ENCODE data around the gene NDUFB5. TPM values are rescaled to one million over a fixed set of nuclear protein-coding genes. Genes with fewer than 3 reads are reported as not detected.

Gene NDUFB5
- total and polyA plus RNA-seq, 10 of the 15 experiments (the other 5 are each of a cell fraction or from before 2014, with no cell fraction given), result 82.0 to 320 (median 126) TPM

DNA sequence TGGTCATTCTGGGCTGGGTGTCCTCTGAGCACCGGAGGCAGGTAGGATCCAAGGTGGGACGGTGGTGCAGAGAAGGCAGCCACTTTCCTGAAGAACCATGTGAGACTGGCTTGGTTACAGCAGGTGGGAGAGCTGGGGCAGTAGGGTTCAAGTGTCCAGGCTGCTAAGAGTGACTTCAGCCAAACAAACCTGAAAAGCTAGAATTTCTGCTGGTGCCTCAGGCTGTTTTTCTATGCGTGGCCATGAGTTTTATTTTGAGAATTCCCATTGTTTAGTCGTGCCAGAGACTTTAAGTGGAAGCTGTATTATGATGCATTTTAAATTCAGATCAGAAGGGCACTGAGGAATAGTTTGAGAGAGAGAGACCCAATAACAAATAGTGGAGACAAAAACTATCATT, 68.3 kb downstream of the NDUFB5 start (continued):
- TF ChIP-seq, protein P1, sequence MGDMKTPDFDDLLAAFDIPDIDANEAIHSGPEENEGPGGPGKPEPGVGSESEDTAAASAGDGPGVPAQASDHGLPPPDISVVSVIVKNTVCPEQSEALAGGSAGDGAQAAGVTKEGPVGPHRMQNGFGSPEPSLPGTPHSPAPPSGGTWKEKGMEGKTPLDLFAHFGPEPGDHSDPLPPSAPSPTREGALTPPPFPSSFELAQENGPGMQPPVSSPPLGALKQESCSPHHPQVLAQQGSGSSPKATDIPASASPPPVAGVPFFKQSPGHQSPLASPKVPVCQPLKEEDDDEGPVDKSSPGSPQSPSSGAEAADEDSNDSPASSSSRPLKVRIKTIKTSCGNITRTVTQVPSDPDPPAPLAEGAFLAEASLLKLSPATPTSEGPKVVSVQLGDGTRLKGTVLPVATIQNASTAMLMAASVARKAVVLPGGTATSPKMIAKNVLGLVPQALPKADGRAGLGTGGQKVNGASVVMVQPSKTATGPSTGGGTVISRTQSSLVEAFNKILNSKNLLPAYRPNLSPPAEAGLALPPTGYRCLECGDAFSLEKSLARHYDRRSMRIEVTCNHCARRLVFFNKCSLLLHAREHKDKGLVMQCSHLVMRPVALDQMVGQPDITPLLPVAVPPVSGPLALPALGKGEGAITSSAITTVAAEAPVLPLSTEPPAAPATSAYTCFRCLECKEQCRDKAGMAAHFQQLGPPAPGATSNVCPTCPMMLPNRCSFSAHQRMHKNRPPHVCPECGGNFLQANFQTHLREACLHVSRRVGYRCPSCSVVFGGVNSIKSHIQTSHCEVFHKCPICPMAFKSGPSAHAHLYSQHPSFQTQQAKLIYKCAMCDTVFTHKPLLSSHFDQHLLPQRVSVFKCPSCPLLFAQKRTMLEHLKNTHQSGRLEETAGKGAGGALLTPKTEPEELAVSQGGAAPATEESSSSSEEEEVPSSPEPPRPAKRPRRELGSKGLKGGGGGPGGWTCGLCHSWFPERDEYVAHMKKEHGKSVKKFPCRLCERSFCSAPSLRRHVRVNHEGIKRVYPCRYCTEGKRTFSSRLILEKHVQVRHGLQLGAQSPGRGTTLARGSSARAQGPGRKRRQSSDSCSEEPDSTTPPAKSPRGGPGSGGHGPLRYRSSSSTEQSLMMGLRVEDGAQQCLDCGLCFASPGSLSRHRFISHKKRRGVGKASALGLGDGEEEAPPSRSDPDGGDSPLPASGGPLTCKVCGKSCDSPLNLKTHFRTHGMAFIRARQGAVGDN (IDR thresholded peaks at IDR 0.05), result no peak
- TF ChIP-seq ZNF274 (IDR thresholded peaks at IDR 0.05; ENCODE audit: insufficient read depth, insufficient read length) (no peak), CEBPB (IDR thresholded peaks at IDR 0.05; ENCODE audit: borderline replicate concordance in 1 of 2, low read depth in 2 of 2, low read length in 2 of 2) (no peak), POLR2AphosphoS2 (IDR thresholded peaks at IDR 0.05; ENCODE audit: low read depth, low read length) (no peak), CREB1 (IDR thresholded peaks at IDR 0.05; ENCODE audit: low read depth) (no peak), ZBED1 (IDR thresholded peaks at IDR 0.05; ENCODE audit: borderline replicate concordance) (no peak), TCF12 (IDR thresholded peaks at IDR 0.05; ENCODE audit: low read depth, low read length) (no peak), RFX5 (IDR thresholded peaks at IDR 0.05; ENCODE audit: low read depth, low read length) (no peak), ESRRA (IDR thresholded peaks at IDR 0.05; ENCODE audit: low read length) (no peak)
- TF ChIP-seq, protein P2, sequence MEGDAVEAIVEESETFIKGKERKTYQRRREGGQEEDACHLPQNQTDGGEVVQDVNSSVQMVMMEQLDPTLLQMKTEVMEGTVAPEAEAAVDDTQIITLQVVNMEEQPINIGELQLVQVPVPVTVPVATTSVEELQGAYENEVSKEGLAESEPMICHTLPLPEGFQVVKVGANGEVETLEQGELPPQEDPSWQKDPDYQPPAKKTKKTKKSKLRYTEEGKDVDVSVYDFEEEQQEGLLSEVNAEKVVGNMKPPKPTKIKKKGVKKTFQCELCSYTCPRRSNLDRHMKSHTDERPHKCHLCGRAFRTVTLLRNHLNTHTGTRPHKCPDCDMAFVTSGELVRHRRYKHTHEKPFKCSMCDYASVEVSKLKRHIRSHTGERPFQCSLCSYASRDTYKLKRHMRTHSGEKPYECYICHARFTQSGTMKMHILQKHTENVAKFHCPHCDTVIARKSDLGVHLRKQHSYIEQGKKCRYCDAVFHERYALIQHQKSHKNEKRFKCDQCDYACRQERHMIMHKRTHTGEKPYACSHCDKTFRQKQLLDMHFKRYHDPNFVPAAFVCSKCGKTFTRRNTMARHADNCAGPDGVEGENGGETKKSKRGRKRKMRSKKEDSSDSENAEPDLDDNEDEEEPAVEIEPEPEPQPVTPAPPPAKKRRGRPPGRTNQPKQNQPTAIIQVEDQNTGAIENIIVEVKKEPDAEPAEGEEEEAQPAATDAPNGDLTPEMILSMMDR (IDR thresholded peaks at IDR 0.05 in 2 of 3, conservative IDR thresholded peaks at IDR 0.05 in 1 of 3; ENCODE audit: control insufficient read depth in 2 of 3, extremely low read depth in 1 of 3, insufficient read depth in 1 of 3, low read depth in 3 of 3, low read length in 3 of 3), result no peak
- TF ChIP-seq, protein P3, sequence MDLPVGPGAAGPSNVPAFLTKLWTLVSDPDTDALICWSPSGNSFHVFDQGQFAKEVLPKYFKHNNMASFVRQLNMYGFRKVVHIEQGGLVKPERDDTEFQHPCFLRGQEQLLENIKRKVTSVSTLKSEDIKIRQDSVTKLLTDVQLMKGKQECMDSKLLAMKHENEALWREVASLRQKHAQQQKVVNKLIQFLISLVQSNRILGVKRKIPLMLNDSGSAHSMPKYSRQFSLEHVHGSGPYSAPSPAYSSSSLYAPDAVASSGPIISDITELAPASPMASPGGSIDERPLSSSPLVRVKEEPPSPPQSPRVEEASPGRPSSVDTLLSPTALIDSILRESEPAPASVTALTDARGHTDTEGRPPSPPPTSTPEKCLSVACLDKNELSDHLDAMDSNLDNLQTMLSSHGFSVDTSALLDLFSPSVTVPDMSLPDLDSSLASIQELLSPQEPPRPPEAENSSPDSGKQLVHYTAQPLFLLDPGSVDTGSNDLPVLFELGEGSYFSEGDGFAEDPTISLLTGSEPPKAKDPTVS (IDR thresholded peaks at IDR 0.05; ENCODE audit: low read depth, low read length), result no peak
- TF ChIP-seq, protein P4, sequence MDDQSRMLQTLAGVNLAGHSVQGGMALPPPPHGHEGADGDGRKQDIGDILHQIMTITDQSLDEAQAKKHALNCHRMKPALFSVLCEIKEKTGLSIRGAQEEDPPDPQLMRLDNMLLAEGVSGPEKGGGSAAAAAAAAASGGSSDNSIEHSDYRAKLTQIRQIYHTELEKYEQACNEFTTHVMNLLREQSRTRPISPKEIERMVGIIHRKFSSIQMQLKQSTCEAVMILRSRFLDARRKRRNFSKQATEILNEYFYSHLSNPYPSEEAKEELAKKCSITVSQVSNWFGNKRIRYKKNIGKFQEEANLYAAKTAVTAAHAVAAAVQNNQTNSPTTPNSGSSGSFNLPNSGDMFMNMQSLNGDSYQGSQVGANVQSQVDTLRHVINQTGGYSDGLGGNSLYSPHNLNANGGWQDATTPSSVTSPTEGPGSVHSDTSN (IDR thresholded peaks at IDR 0.05; ENCODE audit: insufficient replicate concordance, low read depth, low read length), result no peak
- TF ChIP-seq, protein P5, sequence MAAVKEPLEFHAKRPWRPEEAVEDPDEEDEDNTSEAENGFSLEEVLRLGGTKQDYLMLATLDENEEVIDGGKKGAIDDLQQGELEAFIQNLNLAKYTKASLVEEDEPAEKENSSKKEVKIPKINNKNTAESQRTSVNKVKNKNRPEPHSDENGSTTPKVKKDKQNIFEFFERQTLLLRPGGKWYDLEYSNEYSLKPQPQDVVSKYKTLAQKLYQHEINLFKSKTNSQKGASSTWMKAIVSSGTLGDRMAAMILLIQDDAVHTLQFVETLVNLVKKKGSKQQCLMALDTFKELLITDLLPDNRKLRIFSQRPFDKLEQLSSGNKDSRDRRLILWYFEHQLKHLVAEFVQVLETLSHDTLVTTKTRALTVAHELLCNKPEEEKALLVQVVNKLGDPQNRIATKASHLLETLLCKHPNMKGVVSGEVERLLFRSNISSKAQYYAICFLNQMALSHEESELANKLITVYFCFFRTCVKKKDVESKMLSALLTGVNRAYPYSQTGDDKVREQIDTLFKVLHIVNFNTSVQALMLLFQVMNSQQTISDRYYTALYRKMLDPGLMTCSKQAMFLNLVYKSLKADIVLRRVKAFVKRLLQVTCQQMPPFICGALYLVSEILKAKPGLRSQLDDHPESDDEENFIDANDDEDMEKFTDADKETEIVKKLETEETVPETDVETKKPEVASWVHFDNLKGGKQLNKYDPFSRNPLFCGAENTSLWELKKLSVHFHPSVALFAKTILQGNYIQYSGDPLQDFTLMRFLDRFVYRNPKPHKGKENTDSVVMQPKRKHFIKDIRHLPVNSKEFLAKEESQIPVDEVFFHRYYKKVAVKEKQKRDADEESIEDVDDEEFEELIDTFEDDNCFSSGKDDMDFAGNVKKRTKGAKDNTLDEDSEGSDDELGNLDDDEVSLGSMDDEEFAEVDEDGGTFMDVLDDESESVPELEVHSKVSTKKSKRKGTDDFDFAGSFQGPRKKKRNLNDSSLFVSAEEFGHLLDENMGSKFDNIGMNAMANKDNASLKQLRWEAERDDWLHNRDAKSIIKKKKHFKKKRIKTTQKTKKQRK (IDR thresholded peaks at IDR 0.05; ENCODE audit: low read depth, low read length), result no peak
- TF ChIP-seq, protein P6, sequence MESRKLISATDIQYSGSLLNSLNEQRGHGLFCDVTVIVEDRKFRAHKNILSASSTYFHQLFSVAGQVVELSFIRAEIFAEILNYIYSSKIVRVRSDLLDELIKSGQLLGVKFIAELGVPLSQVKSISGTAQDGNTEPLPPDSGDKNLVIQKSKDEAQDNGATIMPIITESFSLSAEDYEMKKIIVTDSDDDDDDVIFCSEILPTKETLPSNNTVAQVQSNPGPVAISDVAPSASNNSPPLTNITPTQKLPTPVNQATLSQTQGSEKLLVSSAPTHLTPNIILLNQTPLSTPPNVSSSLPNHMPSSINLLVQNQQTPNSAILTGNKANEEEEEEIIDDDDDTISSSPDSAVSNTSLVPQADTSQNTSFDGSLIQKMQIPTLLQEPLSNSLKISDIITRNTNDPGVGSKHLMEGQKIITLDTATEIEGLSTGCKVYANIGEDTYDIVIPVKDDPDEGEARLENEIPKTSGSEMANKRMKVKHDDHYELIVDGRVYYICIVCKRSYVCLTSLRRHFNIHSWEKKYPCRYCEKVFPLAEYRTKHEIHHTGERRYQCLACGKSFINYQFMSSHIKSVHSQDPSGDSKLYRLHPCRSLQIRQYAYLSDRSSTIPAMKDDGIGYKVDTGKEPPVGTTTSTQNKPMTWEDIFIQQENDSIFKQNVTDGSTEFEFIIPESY (IDR thresholded peaks at IDR 0.05), result no peak
